CD14-positive monocyte (primary cell): ENCODE measurements around the gene LMTK3. TPM values are rescaled to one million over a fixed set of nuclear protein-coding genes. Genes with fewer than 3 reads are reported as not detected.

ENCODE experiments used
- DNase-seq, 3 donors: peaks; one replicate each; pipeline ENCODE4 v3.0.0-alpha.2; 2011 to 2022
- H2AFZ ChIP-seq: 2 replicates; pipeline ENCODE4 v1.6.0; 2012; ENCODE audit warnings: mild to moderate bottlenecking, low read depth, low read length, inconsistent platforms; ENCODE audit not compliant: insufficient read depth, poor library complexity, severe bottlenecking
- H3K27ac ChIP-seq, 2 donors: 1 replicate in 1 of 2; 2 replicates in 1 of 2; pipeline ENCODE4 v1.5.1; 2012 to 2013; ENCODE audit warnings: low read length in 2 of 2, control low read depth in 1 of 2, inconsistent platforms in 1 of 2, low read depth in 1 of 2, mild to moderate bottlenecking in 1 of 2
- H3K27me3 ChIP-seq, 2 donors: one replicate each; pipeline versions ENCODE4 v1.6.0 to v1.6.1; 2011 to 2013; ENCODE audit warnings: low read length in 2 of 2; ENCODE audit not compliant: control insufficient read depth in 2 of 2, insufficient read depth in 2 of 2
- H3K36me3 ChIP-seq, 2 donors: replicated peaks in 1 of 2; 1 replicate in 1 of 2; 2 replicates in 1 of 2; pipeline versions ENCODE4 v1.5.1 to v1.6.1; 2012 to 2013; ENCODE audit warnings: low read length in 2 of 2, control low read depth in 1 of 2, inconsistent platforms in 1 of 2, mild to moderate bottlenecking in 1 of 2; ENCODE audit not compliant: insufficient read depth in 2 of 2, control insufficient read depth in 1 of 2
- H3K4me1 ChIP-seq, 2 donors: 1 replicate in 1 of 2; 2 replicates in 1 of 2; pipeline versions ENCODE4 v1.5.1 to v1.6.1; 2012 to 2013; ENCODE audit warnings: low read length in 2 of 2, control low read depth in 1 of 2, inconsistent platforms in 1 of 2, mild to moderate bottlenecking in 1 of 2, moderate library complexity in 1 of 2; ENCODE audit not compliant: insufficient read depth in 2 of 2, control insufficient read depth in 1 of 2
- H3K4me2 ChIP-seq: replicated peaks from 2 replicates; pipeline ENCODE3; 2012; ENCODE audit warnings: low read length, moderate library complexity, mild to moderate bottlenecking; ENCODE audit not compliant: poor library complexity, severe bottlenecking; ENCODE audit errors: extremely low read depth
- H3K4me3 ChIP-seq, 3 experiments: fragments of 200-600 bp in 1 of 3; sonication (generic) in 1 of 3; replicated peaks in 1 of 3; 1 replicate in 2 of 3; 2 replicates in 1 of 3; pipeline ENCODE4 v1.5.1; 2011 to 2013; ENCODE audit warnings: low read length in 3 of 3, mild to moderate bottlenecking in 3 of 3, control low read depth in 2 of 3, low read depth in 2 of 3, inconsistent platforms in 1 of 3, moderate library complexity in 1 of 3
- H3K79me2 ChIP-seq: 2 replicates; pipeline ENCODE4 v1.6.0; 2012; ENCODE audit warnings: mild to moderate bottlenecking, control low read depth, inconsistent platforms, low read length, moderate library complexity; ENCODE audit not compliant: insufficient read depth
- H3K9ac ChIP-seq: 2 replicates; pipeline ENCODE4 v1.6.0; 2017; ENCODE audit warnings: low read length, mild to moderate bottlenecking; ENCODE audit not compliant: insufficient read depth, poor library complexity, severe bottlenecking
- H3K9me3 ChIP-seq, 2 donors: replicated peaks in 1 of 2; 1 replicate in 1 of 2; 2 replicates in 1 of 2; pipeline versions ENCODE4 v1.5.1 to v1.6.1; 2012 to 2013; ENCODE audit warnings: low read length in 2 of 2, control low read depth in 1 of 2; ENCODE audit not compliant: control insufficient read depth in 1 of 2, insufficient read depth in 1 of 2
- H4K20me1 ChIP-seq: 2 replicates; pipeline ENCODE4 v1.6.0; 2012; ENCODE audit warnings: mild to moderate bottlenecking, low read length, control low read depth, moderate library complexity; ENCODE audit not compliant: insufficient read depth
- H3K27ac Mint-ChIP-seq, 7 donors: one replicate each; pipeline ENCODE4 v1.8.0; 2020; ENCODE audit warnings: mild to moderate bottlenecking in 7 of 7, mixed read lengths in 7 of 7, moderate library complexity in 6 of 7, inconsistent platforms in 2 of 7
- H3K27me3 Mint-ChIP-seq, 3 donors: one replicate each; pipeline ENCODE4 v1.8.0; 2021 to 2022; ENCODE audit warnings: low read depth in 3 of 3, mild to moderate bottlenecking in 3 of 3, mixed read lengths in 3 of 3, moderate library complexity in 3 of 3, inconsistent platforms in 1 of 3
- H3K36me3 Mint-ChIP-seq, 2 donors: one replicate each; pipeline ENCODE4 v1.8.0; 2020; ENCODE audit warnings: mixed read lengths in 2 of 2, inconsistent platforms in 1 of 2, mild to moderate bottlenecking in 1 of 2
- H3K4me1 Mint-ChIP-seq: one replicate; pipeline ENCODE4 v1.8.0; 2020; ENCODE audit warnings: mild to moderate bottlenecking, mixed read lengths
- H3K4me3 Mint-ChIP-seq, 2 donors: one replicate each; pipeline ENCODE4 v1.8.0; 2020; ENCODE audit warnings: mild to moderate bottlenecking in 2 of 2, mixed read lengths in 2 of 2, moderate library complexity in 1 of 2
- H3K9me3 Mint-ChIP-seq, 7 donors: one replicate each; pipeline ENCODE4 v1.8.0; 2020 to 2022; ENCODE audit warnings: mixed read lengths in 7 of 7, mild to moderate bottlenecking in 6 of 7, moderate library complexity in 6 of 7, inconsistent platforms in 2 of 7
- WGBS: methylation state at CpG from one replicate; pipeline ENCODE4 v1.1.5; 2013; ENCODE audit warnings: missing lambda C conversion rate; ENCODE audit not compliant: insufficient coverage; 5-methylcytosine and 5-hydroxymethylcytosine counted together
- intact Hi-C, 2 donors: fragments of 100-400 bp; cut with micrococcal nuclease; formaldehyde crosslinking; loops; one replicate each; pipeline versions ENCODE4 v1.15.0 to v1.15.1; 2023
- polyA plus RNA-seq, 3 donors: library from polyadenylated mRNA; depleted of rRNA in 1 of 3; unstranded in 2 of 3; stranded (reverse) in 1 of 3; fragments of 300-500 nt in 2 of 3; fragments of >200 nt in 1 of 3; fragmentation: Illumina TruSeq in 2 of 3; gene quantifications; 1 replicate in 2 of 3; 2 replicates in 1 of 3; pipeline ENCODE4 v1.2.3, GENCODE V29; 2012 to 2021
- TF ChIP-seq, protein P1 (sequence below): fragments of 200-600 bp; IDR thresholded peaks from one replicate; pipeline ENCODE4 v1.8.0; 2022; ENCODE audit warnings: antibody characterized with exemption, mild to moderate bottlenecking

LMTK3 gene
- polyA plus RNA-seq, 3 donors: 0.08 TPM; not detected in 2

DNA sequence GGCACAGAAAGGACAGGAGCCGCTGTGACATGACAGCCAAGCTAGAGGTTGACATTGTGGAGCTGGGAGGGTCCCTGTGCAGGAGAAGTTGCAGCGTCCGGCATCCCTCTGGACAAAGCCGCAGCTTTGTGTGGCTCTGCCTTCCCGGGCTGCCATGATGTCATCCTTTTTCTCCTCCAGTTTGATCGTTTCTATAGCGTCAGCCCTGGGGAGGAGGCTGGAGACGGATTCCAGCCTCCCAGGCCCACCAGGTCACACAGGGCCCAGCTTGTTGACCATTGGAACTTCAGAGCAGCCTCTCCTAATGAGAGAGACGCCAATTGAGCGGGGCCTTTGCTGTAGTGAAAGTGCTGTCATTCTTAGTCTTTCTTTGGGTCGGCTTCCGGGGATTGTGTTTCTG, 60.0 kb downstream of the LMTK3 start:
- Histone ChIP-seq H3K27ac (no peak overlapping the region), H4K20me1 (peaks cover 4% of the 10 kb centered on the region), H3K27me3 (no peaks in the 10 kb centered on the region), H3K9me3 (no peaks in the 10 kb centered on the region), H3K4me3 (no peak overlapping the region), H3K4me2 (no peak overlapping the region), H3K9ac (no peak overlapping the region), H2AFZ (no peak overlapping the region), H3K4me1 (peaks cover 1 to 3% of the 10 kb centered on the region in 2 donors), H3K36me3 (peaks cover 69 to 93% of the 10 kb centered on the region in 2 donors), H3K79me2 (no peaks in the 10 kb centered on the region)
- Mint-ChIP-seq H3K27me3 (peaks cover 0 to 1% (median 0%) of the 10 kb centered on the region in 3 donors), H3K4me1 (peaks cover 3% of the 10 kb centered on the region), H3K36me3 (peaks cover 63 to 92% of the 10 kb centered on the region in 2 donors), H3K9me3 (no peaks in the 10 kb centered on the region), H3K27ac (peak overlapping the region in 1 of 7 donors; percentile 48), H3K4me3 (no peak overlapping the region)
- 99% methylated on average over 9 of the region's 12 CpGs for WGBS
- intact Hi-C loops: no loop called here
- DNase-seq: no peak
- TF ChIP-seq, protein P1, sequence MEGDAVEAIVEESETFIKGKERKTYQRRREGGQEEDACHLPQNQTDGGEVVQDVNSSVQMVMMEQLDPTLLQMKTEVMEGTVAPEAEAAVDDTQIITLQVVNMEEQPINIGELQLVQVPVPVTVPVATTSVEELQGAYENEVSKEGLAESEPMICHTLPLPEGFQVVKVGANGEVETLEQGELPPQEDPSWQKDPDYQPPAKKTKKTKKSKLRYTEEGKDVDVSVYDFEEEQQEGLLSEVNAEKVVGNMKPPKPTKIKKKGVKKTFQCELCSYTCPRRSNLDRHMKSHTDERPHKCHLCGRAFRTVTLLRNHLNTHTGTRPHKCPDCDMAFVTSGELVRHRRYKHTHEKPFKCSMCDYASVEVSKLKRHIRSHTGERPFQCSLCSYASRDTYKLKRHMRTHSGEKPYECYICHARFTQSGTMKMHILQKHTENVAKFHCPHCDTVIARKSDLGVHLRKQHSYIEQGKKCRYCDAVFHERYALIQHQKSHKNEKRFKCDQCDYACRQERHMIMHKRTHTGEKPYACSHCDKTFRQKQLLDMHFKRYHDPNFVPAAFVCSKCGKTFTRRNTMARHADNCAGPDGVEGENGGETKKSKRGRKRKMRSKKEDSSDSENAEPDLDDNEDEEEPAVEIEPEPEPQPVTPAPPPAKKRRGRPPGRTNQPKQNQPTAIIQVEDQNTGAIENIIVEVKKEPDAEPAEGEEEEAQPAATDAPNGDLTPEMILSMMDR: no peak

DNA sequence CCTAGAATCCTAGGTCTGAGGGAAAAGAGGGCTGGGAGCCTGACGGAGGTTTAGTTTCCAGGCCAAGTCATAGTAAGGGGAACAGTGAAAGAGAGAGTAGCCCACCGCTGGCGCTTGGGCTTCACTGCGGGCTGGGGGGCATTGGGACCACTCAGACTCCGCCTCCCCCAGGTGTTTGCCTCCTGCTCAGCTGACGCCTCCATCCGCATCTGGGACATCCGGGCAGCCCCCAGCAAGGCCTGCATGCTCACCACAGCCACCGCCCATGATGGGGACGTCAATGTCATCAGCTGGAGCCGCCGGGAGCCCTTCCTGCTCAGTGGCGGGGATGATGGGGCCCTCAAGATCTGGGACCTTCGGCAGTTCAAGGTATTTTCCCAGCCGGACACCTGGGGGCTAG, 60.8 kb downstream of the LMTK3 start:
- Mint-ChIP-seq H3K9me3 (no peaks in the 10 kb centered on the region), H3K36me3 (peaks cover 63 to 86% of the 10 kb centered on the region in 2 donors), H3K27ac (no peak overlapping the region), H3K4me1 (peaks cover 8% of the 10 kb centered on the region), H3K27me3 (peaks cover 0 to 1% (median 0%) of the 10 kb centered on the region in 3 donors), H3K4me3 (no peak overlapping the region)
- Histone ChIP-seq H3K9ac (no peak overlapping the region), H2AFZ (no peak overlapping the region), H3K4me1 (peaks cover 7 to 10% of the 10 kb centered on the region in 2 donors), H3K4me3 (no peak overlapping the region), H4K20me1 (peaks cover 4% of the 10 kb centered on the region), H3K4me2 (no peak overlapping the region), H3K27ac (no peak overlapping the region), H3K79me2 (peaks cover 6% of the 10 kb centered on the region), H3K9me3 (no peaks in the 10 kb centered on the region), H3K27me3 (no peaks in the 10 kb centered on the region), H3K36me3 (peaks cover 68 to 86% of the 10 kb centered on the region in 2 donors)
- TF ChIP-seq, protein P1: no peak
- intact Hi-C loops: no loop called here
- no peak for DNase-seq
- 95% methylated on average over 12 of the region's 15 CpGs for WGBS
